ENCODE data around the gene CCL1. TPM values are rescaled to one million over a fixed set of nuclear protein-coding genes. Genes with fewer than 3 reads are reported as not detected.

CCL1 gene
- total and polyA plus RNA-seq, 2 experiments from 2014 or later, result not detected

DNA sequence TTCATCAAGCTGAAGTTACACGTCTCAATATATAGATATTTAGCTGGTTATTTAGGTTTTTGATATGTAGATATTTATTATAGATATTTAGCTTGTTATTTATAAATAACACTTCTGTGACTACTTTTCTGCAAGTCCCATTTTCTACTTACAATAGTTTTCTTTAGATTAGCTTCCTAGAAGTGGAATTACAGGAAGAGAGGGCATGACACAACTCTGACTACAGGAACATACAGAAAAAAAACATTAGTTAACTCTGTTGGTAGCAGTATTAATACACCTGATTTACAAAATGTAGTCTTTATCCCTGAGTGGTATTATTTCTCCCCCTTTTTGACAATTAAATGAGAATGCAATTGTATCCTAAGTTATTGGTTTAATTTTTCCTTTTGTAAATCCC, 21.2 kb upstream of the CCL1 start (continued):
- TF ChIP-seq, protein P1, sequence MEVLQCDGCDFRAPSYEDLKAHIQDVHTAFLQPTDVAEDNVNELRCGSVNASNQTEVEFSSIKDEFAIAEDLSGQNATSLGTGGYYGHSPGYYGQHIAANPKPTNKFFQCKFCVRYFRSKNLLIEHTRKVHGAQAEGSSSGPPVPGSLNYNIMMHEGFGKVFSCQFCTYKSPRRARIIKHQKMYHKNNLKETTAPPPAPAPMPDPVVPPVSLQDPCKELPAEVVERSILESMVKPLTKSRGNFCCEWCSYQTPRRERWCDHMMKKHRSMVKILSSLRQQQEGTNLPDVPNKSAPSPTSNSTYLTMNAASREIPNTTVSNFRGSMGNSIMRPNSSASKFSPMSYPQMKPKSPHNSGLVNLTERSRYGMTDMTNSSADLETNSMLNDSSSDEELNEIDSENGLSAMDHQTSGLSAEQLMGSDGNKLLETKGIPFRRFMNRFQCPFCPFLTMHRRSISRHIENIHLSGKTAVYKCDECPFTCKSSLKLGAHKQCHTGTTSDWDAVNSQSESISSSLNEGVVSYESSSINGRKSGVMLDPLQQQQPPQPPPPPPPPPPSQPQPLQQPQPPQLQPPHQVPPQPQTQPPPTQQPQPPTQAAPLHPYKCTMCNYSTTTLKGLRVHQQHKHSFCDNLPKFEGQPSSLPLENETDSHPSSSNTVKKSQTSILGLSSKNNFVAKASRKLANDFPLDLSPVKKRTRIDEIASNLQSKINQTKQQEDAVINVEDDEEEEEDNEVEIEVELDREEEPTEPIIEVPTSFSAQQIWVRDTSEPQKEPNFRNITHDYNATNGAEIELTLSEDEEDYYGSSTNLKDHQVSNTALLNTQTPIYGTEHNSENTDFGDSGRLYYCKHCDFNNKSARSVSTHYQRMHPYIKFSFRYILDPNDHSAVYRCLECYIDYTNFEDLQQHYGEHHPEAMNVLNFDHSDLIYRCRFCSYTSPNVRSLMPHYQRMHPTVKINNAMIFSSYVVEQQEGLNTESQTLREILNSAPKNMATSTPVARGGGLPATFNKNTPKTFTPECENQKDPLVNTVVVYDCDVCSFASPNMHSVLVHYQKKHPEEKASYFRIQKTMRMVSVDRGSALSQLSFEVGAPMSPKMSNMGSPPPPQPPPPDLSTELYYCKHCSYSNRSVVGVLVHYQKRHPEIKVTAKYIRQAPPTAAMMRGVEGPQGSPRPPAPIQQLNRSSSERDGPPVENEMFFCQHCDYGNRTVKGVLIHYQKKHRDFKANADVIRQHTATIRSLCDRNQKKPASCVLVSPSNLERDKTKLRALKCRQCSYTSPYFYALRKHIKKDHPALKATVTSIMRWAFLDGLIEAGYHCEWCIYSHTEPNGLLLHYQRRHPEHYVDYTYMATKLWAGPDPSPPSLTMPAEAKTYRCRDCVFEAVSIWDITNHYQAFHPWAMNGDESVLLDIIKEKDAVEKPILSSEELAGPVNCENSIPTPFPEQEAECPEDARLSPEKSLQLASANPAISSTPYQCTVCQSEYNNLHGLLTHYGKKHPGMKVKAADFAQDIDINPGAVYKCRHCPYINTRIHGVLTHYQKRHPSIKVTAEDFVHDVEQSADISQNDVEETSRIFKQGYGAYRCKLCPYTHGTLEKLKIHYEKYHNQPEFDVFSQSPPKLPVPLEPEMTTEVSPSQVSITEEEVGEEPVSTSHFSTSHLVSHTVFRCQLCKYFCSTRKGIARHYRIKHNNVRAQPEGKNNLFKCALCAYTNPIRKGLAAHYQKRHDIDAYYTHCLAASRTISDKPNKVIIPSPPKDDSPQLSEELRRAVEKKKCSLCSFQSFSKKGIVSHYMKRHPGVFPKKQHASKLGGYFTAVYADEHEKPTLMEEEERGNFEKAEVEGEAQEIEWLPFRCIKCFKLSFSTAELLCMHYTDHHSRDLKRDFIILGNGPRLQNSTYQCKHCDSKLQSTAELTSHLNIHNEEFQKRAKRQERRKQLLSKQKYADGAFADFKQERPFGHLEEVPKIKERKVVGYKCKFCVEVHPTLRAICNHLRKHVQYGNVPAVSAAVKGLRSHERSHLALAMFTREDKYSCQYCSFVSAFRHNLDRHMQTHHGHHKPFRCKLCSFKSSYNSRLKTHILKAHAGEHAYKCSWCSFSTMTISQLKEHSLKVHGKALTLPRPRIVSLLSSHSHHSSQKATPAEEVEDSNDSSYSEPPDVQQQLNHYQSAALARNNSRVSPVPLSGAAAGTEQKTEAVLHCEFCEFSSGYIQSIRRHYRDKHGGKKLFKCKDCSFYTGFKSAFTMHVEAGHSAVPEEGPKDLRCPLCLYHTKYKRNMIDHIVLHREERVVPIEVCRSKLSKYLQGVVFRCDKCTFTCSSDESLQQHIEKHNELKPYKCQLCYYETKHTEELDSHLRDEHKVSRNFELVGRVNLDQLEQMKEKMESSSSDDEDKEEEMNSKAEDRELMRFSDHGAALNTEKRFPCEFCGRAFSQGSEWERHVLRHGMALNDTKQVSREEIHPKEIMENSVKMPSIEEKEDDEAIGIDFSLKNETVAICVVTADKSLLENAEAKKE (CRISPR knock-in tag; IDR thresholded peaks at IDR 0.05), result no peak
- TF ChIP-seq POLR2AphosphoS5 (IDR thresholded peaks at IDR 0.05; ENCODE audit: low read depth), result no peak
- TF ChIP-seq EZH2 (IDR thresholded peaks at IDR 0.05; ENCODE audit: low read depth, unreplicated experiment), result no peak
- TF ChIP-seq NANOG (IDR thresholded peaks at IDR 0.05; ENCODE audit: borderline replicate concordance), result no peak

DNA sequence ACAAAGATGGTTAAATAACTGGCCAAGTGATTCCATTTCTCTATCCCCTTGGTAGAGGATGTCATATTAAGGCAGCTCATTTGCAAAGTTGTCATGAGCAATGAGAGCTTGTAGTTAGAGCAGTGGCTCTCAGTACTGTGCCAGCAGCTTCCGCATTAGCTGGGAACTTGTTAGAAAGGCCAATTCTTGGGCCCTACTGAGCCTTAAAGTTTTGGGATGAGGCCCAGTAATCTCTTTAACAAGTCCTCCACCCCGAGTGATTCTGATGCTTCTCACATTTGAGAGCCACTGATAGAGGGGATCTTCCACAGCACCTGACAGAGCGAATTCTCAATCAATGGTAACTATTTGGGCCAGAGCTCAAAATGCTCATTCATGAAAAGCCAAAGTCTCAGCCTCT, 20.2 kb upstream of the CCL1 start:
- no peak overlapping the region for H3K27ac ChIP-seq (ENCODE audit: low read depth)
- H3K27ac Mint-ChIP-seq, result no peak overlapping the region
- H3K27me3 ChIP-seq (ENCODE audit: insufficient read depth), result no peaks in the 10 kb centered on the region
- H3K9me3 Mint-ChIP-seq, result no peaks in the 10 kb centered on the region
- no peaks in the 10 kb centered on the region for H3K9me2 ChIP-seq (ENCODE audit: insufficient read depth)
- H4K20me1 ChIP-seq (replicated peaks; ENCODE audit: insufficient read depth), result no peaks in the 10 kb centered on the region
- H3K4me3 Mint-ChIP-seq, result no peak overlapping the region
- H3K4me3 ChIP-seq, result no peak overlapping the region
- no peak overlapping the region for H3K4me2 ChIP-seq
- peaks cover 3% of the 10 kb centered on the region; the same call in 1 of the 2 replicates for H3K4me1 ChIP-seq (ENCODE audit: insufficient read depth)
- no peaks in the 10 kb centered on the region for H3K36me3 ChIP-seq (ENCODE audit: insufficient read depth)
- H3K4me1 Mint-ChIP-seq, result peaks cover 5% of the 10 kb centered on the region; the same call in 2 of the 3 replicates
- H3K27me3 Mint-ChIP-seq (ENCODE audit: insufficient read depth, low read depth, poor library complexity), result no peaks in the 10 kb centered on the region
- no peak for ATAC-seq
- no peak for DNase-seq (ENCODE audit: low spot score)
- no peaks in the 10 kb centered on the region for H3F3A ChIP-seq (replicated peaks; ENCODE audit: low read depth)
- no peaks in the 10 kb centered on the region for H3K36me3 Mint-ChIP-seq (ENCODE audit: low read depth)
- no peaks in the 10 kb centered on the region for H3K79me2 ChIP-seq (replicated peaks; ENCODE audit: insufficient read depth)
- H2AFZ ChIP-seq, result no peak overlapping the region
- no peak for TF ChIP-seq CREB1 (CRISPR knock-in tag; IDR thresholded peaks at IDR 0.05; ENCODE audit: low read depth)
- TF ChIP-seq, protein P2, sequence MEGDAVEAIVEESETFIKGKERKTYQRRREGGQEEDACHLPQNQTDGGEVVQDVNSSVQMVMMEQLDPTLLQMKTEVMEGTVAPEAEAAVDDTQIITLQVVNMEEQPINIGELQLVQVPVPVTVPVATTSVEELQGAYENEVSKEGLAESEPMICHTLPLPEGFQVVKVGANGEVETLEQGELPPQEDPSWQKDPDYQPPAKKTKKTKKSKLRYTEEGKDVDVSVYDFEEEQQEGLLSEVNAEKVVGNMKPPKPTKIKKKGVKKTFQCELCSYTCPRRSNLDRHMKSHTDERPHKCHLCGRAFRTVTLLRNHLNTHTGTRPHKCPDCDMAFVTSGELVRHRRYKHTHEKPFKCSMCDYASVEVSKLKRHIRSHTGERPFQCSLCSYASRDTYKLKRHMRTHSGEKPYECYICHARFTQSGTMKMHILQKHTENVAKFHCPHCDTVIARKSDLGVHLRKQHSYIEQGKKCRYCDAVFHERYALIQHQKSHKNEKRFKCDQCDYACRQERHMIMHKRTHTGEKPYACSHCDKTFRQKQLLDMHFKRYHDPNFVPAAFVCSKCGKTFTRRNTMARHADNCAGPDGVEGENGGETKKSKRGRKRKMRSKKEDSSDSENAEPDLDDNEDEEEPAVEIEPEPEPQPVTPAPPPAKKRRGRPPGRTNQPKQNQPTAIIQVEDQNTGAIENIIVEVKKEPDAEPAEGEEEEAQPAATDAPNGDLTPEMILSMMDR (conservative IDR thresholded peaks at IDR 0.05; ENCODE audit: low read depth in 2 of 2), result no peak
- no peak for TF ChIP-seq NANOG (IDR thresholded peaks at IDR 0.05; ENCODE audit: borderline replicate concordance)
- TF ChIP-seq, protein P3, sequence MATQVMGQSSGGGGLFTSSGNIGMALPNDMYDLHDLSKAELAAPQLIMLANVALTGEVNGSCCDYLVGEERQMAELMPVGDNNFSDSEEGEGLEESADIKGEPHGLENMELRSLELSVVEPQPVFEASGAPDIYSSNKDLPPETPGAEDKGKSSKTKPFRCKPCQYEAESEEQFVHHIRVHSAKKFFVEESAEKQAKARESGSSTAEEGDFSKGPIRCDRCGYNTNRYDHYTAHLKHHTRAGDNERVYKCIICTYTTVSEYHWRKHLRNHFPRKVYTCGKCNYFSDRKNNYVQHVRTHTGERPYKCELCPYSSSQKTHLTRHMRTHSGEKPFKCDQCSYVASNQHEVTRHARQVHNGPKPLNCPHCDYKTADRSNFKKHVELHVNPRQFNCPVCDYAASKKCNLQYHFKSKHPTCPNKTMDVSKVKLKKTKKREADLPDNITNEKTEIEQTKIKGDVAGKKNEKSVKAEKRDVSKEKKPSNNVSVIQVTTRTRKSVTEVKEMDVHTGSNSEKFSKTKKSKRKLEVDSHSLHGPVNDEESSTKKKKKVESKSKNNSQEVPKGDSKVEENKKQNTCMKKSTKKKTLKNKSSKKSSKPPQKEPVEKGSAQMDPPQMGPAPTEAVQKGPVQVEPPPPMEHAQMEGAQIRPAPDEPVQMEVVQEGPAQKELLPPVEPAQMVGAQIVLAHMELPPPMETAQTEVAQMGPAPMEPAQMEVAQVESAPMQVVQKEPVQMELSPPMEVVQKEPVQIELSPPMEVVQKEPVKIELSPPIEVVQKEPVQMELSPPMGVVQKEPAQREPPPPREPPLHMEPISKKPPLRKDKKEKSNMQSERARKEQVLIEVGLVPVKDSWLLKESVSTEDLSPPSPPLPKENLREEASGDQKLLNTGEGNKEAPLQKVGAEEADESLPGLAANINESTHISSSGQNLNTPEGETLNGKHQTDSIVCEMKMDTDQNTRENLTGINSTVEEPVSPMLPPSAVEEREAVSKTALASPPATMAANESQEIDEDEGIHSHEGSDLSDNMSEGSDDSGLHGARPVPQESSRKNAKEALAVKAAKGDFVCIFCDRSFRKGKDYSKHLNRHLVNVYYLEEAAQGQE (IDR thresholded peaks at IDR 0.05; ENCODE audit: unreplicated experiment), result no peak
- TF ChIP-seq, protein P4, sequence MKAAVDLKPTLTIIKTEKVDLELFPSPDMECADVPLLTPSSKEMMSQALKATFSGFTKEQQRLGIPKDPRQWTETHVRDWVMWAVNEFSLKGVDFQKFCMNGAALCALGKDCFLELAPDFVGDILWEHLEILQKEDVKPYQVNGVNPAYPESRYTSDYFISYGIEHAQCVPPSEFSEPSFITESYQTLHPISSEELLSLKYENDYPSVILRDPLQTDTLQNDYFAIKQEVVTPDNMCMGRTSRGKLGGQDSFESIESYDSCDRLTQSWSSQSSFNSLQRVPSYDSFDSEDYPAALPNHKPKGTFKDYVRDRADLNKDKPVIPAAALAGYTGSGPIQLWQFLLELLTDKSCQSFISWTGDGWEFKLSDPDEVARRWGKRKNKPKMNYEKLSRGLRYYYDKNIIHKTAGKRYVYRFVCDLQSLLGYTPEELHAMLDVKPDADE (IDR thresholded peaks at IDR 0.05), result no peak
- TF ChIP-seq ZNF114 (CRISPR knock-in tag; IDR thresholded peaks at IDR 0.05), result no peak
- TF ChIP-seq JUNB (IDR thresholded peaks at IDR 0.05; ENCODE audit: unreplicated experiment), result no peak
- no peak for TF ChIP-seq STAT1 (IDR thresholded peaks at IDR 0.05; ENCODE audit: unreplicated experiment)
- TF ChIP-seq POLR2AphosphoS5 (IDR thresholded peaks at IDR 0.05; ENCODE audit: low read depth), result no peak
